ENCODE results near the gene TEX19. TPM values are rescaled to one million over a fixed set of nuclear protein-coding genes. Genes with fewer than 3 reads are reported as not detected.

Gene TEX19
- total RNA-seq, 2 experiments from 2014 or later = 2.0 to 3.4 TPM

DNA sequence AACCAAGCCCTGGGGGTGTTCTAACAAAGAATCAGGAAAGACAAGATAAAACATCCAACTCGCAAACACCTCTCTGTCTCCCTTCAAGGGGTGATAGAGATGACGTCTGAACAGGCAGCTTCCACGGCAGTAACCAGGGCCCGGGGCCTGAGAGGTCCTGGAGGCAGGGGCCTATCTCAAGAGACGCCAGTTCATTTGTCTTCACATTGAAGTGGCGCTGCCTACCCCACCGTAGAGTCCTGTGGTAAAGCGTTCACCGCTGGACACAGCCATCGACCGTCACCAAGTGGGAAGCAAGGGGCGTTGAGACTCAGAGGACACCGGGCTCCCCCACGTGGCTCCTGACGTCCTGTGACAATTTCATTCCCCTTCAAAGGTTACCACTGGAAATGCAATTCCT is 33.9 kb downstream of the TEX19 start:
- Histone ChIP-seq H3K9me2 (ENCODE audit: insufficient read depth, low read length) (no peaks in the 10 kb centered on the region), H3K36me3 (ENCODE audit: insufficient read depth, low read length) (peaks cover 8% of the 10 kb centered on the region; the same call in 1 of the 2 replicates), H3K4me1 (ENCODE audit: insufficient read depth, low read length, poor library complexity, severe bottlenecking) (no peaks in the 10 kb centered on the region), H3K79me2 (ENCODE audit: insufficient read depth, low read depth, low read length) (no peaks in the 10 kb centered on the region), H3K9me3 (ENCODE audit: low read length) (no peaks in the 10 kb centered on the region), H2AFZ (ENCODE audit: low read length) (no peak overlapping the region), H4K20me1 (ENCODE audit: insufficient read depth, low read length) (no peaks in the 10 kb centered on the region), H3K4me3 (ENCODE audit: low read depth, low read length, poor library complexity, severe bottlenecking) (no peak overlapping the region), H3K4me2 (ENCODE audit: low read length) (no peak overlapping the region), H3K27ac (ENCODE audit: low read depth, low read length, poor library complexity, severe bottlenecking) (no peak overlapping the region)
- ChIA-PET POLR2A (no interaction called here), CTCF (ENCODE audit: unreplicated experiment) (no interaction called here)
- TF ChIP-seq EZH2phosphoT487 (IDR thresholded peaks at IDR 0.05; ENCODE audit: borderline replicate concordance, low read depth, low read length) = no peak
- TF ChIP-seq, protein P1, sequence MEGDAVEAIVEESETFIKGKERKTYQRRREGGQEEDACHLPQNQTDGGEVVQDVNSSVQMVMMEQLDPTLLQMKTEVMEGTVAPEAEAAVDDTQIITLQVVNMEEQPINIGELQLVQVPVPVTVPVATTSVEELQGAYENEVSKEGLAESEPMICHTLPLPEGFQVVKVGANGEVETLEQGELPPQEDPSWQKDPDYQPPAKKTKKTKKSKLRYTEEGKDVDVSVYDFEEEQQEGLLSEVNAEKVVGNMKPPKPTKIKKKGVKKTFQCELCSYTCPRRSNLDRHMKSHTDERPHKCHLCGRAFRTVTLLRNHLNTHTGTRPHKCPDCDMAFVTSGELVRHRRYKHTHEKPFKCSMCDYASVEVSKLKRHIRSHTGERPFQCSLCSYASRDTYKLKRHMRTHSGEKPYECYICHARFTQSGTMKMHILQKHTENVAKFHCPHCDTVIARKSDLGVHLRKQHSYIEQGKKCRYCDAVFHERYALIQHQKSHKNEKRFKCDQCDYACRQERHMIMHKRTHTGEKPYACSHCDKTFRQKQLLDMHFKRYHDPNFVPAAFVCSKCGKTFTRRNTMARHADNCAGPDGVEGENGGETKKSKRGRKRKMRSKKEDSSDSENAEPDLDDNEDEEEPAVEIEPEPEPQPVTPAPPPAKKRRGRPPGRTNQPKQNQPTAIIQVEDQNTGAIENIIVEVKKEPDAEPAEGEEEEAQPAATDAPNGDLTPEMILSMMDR (conservative IDR thresholded peaks at IDR 0.05; ENCODE audit: low read length) = no peak
- DNase-seq (ENCODE audit: low spot score) = no peak
- intact Hi-C loops (cut with micrococcal nuclease; ENCODE audit: unreplicated experiment) = no loop called here
- no TSS peak for BruUV-seq (replicated peaks)

DNA sequence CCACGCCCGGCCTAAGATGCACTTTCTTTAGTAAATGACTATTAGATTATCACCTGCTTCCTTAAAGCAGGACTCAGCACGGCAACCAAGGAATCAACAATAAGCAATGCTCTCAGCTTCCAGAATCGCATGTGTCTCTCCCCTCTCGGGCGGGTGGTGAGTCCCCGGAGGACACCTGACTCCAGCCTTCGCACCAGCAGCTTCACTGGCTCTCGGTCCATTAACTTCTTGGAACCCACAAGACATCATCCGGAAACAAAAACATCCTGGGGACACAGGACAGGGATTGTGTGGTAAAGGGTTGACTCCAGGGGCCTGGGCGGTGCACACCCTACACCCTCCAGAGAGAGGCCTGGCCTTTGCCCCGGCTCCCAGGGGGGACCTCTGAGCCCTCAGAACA is 35.2 kb downstream of the TEX19 start:
- ChIA-PET POLR2A (interaction anchor here (0.7 kb wide), 1 partner anchor 52 kb away, joined by 3 read pairs; no protein-coding TSS in a partner anchor), CTCF (ENCODE audit: unreplicated experiment) (interaction anchor here (0.6 kb wide), 1 partner anchor 337 kb away, joined by 4 read pairs; no protein-coding TSS in a partner anchor)
- DNase-seq (ENCODE audit: low spot score) = no peak

More for the DNA sequence above, 35.2 kb downstream of the TEX19 start:
- H4K20me1 ChIP-seq (ENCODE audit: insufficient read depth, low read length) = no peaks in the 10 kb centered on the region
- no peaks in the 10 kb centered on the region for H3K9me2 ChIP-seq (ENCODE audit: insufficient read depth, low read length)
- intact Hi-C loops (cut with micrococcal nuclease; ENCODE audit: unreplicated experiment) = no loop called here
- no peak overlapping the region for H2AFZ ChIP-seq (ENCODE audit: low read length)
- TF ChIP-seq, protein P1 (conservative IDR thresholded peaks at IDR 0.05; ENCODE audit: low read length) = no peak
- no peak for TF ChIP-seq EZH2phosphoT487 (IDR thresholded peaks at IDR 0.05; ENCODE audit: borderline replicate concordance, low read depth, low read length)
- no peaks in the 10 kb centered on the region for H3K4me1 ChIP-seq (ENCODE audit: insufficient read depth, low read length, poor library complexity, severe bottlenecking)
- no peaks in the 10 kb centered on the region for H3K9me3 ChIP-seq (ENCODE audit: low read length)
- H3K4me2 ChIP-seq (ENCODE audit: low read length) = no peak overlapping the region
- no TSS peak for BruUV-seq (replicated peaks)
- H3K79me2 ChIP-seq (ENCODE audit: insufficient read depth, low read depth, low read length) = no peaks in the 10 kb centered on the region
- H3K36me3 ChIP-seq (ENCODE audit: insufficient read depth, low read length) = peaks cover 8% of the 10 kb centered on the region; the same call in 1 of the 2 replicates
- no peak overlapping the region for H3K4me3 ChIP-seq (ENCODE audit: low read depth, low read length, poor library complexity, severe bottlenecking)
- no peak overlapping the region for H3K27ac ChIP-seq (ENCODE audit: low read depth, low read length, poor library complexity, severe bottlenecking)

Measured in OCI-LY7 (cell line).